Measurements from ENCODE around the gene RASGRP3.
A peak's percentile ranks its signal among the peaks of the same experiment; 100 is the strongest.
"Not testable (repeated sequence)": the region's sequence is repeated elsewhere in the genome, so short reads cannot be mapped to it uniquely, and the experiment has no call there.

RASGRP3 gene

DNA sequence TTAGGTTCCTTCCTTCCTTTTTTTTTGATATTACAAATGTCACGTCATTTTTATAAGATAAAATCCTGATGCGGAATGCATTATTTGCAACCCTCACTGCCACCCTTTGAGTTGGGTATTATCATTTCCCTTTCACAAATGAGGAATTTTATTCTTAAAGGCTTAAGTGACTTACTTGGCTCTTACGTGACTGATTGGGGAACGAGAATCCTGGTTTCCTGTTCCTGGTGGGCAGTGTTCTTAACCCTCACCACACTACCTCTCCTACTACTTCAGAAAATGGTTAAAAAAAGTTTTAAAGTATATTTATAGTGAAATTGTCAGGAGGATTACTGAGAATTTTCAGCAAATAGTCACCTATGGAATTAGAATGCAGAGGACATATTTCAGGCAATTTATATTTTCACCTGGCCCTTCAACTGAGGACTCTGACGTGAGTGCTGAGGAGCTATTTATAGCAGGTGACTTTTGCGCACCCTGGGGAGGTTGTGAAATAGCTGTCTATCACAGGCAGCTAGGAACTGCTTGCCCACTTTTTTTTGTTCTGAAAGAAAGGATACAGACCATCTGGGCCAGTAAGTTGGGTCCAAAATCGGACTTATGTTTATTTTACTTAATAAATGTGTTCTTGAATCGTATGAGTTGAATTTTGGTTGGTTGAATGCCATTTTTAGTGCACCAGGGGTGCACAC lies 18.7 kb upstream of the RASGRP3 start:
- no peak for DNase-seq (ENCODE audit: low spot score)

DNA sequence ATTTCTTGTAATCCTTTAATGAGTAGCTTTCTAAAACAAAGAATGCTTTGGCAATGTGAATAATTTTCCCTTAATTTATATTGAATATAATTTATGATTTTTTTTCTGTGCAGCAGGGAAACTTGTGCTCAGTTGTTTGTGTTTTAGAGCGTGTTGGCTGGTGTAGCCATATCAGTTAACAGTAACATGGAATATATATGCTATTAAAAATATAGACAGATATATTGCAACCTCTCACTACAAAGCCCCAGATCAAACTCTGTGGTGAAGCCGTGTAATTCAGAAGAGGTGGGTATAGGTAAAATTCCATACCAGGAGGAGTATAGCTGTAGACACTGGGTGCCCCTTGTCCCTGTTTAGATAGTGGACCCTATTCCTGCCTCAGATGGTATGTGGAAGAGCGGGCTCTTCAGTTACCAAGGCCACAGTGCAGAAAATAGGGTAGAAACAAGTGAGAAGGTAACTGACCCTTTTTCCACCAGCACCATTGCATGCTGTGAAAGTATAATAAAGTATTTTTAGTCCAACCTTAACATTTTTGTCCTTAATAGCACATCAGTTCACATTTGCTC lies 18.1 kb upstream of the RASGRP3 start:
- no peak for DNase-seq (ENCODE audit: low spot score)

DNA sequence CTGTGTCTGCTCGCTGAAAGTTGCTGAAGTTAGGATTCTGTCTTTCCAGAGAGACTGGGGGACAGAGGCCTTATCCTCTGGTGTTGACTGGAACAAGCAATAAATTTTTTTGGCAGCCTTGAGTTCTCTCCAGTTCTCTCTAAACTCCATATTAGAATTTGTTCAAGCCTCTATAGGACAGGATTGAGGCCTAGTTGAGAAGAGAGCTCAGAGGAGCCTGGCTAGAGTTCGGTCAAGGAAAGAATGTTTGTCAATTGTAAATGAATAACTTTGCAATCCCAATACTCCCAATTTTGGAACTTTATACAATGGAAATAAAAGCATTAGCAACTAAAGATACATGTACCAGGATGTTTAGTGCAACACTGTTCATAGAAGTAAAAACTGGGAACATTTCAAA lies 16.7 kb upstream of the RASGRP3 start:
- DNase-seq (ENCODE audit: low spot score): no peak

GRCh38 chr2:33462512-33462911 lies 13.9 kb upstream of the RASGRP3 start:
- DNase-seq (ENCODE audit: low spot score): not testable (repeated sequence)

DNA sequence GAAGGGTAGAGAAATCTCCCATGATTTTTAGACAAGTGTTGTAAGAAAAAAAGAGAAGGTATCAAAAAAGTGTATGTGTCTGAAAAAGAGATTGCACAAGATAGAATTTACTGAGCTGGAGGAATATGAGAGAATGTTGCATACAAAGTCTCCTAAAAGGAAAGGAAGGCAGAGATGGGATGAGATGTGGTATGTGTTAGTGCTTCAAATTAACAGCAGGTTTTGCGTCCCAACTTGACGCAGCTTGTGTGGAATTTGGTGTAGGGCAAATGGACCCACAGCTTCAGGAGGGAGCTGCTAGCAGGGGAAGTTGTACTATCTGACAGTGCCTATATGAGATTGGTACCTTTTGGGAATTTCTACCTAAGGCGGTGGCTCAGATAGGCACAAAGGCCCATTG lies 9.0 kb upstream of the RASGRP3 start:
- DNase-seq (ENCODE audit: low spot score): no peak

DNA sequence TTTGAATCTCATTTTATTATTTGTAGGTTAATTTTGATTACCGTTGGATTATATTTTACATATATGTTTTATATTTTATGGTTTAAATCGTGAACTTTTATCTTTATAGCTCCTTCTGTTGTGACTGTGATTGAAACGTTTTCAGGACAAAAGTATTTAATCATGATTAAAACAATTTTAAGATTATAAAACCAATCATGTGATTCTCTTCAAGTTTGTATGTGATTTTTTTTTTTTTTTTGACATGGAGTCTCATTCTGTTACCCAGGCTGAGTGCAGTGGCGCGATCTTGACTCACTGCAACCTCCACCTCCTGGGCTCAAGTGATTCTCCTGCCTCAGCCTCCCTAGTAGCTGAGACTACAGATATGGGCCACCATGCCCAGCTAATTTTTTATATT lies 7.2 kb upstream of the RASGRP3 start:
- no peak for DNase-seq (ENCODE audit: low spot score)

DNA sequence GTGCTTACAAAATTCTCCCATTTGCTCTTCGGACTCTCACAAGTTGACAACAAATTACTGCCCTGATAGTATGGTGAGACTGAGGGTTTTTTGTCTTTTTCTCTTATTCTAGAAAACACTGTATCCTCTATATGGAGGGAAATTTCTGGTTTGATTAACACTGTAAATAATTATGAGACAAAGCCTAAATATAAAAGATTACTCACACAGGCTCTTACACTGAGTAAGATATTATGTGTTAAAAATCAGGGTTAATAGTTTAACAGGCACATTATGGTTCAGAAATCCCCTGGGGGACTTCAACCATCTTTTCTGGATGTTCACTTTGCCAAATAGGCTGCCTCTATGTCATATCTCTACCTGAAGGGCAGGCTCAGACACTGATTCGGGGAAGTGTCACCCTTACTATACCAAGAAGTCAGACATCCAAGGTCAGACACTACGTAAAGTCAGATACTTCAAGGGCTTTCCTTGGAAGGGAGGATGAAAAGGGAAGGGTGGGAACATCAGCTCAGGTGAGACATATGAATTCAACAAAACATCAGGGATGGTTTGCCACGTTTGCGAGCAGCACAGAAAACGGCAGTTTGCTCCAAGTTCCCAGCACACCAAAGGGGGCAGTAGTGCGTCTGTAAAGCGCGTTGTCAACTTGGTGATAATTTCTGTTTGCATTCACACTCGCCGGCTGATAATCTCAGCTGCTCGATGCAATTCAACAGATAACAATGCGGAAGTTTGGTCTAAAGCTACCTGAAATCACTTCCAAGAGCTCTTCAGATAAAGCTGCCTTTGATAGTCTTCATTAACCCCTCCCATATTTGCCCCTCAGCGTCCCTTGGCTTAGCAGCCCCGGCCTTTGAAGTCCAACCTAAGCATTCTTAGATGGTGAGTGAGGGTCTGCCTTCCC lies 972 bp upstream of the RASGRP3 start:
- peak; percentile 82 for DNase-seq (ENCODE audit: low spot score)

- DNase-seq (ENCODE audit: low spot score): no peak
These were observed 343 bp downstream of the RASGRP3 start for GRCh38 chr2:33476793-33477190.

- no peak for DNase-seq (ENCODE audit: low spot score)
These were observed 1.3 kb downstream of the RASGRP3 start for GRCh38 chr2:33477473-33478468.

GRCh38 chr2:33478968-33479731 lies 2.7 kb downstream of the RASGRP3 start:
- DNase-seq (ENCODE audit: low spot score): no peak

DNA sequence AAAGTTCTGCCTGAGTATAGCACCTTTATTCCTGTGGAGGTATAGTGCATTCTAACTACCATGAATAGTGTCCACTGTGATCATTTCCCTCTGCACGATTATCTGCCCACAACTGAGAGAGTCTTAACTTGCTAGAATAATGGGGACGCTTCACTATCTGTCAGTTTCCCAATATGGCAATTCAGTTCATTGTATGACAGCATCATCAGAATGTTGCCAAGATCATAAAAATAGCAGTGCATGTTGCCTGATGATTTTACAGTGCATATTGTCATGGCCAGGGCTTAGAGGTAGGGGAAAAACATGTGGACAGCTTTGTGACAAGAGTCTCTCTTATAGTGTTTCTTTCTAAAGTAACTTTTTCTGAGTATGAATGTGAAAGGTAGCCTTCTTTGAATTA lies 6.1 kb downstream of the RASGRP3 start:
- DNase-seq (ENCODE audit: low spot score): peak; percentile 11

- peak; percentile 59 for DNase-seq (ENCODE audit: low spot score)
These were observed 7.7 kb downstream of the RASGRP3 start for GRCh38 chr2:33484042-33484621.

- DNase-seq (ENCODE audit: low spot score): no peak
These were observed 8.6 kb downstream of the RASGRP3 start for GRCh38 chr2:33485051-33485450.

DNA sequence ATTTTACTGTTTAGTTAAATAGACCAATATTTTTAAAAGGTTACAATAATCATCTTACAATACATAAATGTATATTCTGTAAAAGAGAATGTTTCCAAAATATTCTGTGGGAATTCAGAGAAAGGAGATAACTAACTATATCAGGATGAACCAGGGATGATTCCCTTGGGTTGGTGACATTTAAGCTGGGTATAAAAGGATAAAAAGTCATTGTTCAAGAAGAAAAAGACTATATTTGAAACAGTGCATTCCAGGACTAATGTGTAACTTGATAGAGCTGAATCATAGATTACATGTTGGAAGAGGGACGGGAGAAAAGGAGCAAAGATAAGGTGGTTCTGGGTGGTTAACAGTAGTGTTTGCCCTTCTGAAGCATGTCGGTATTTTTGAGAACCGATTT lies 10.1 kb downstream of the RASGRP3 start:
- DNase-seq (ENCODE audit: low spot score): no peak

- peak; percentile 28 for DNase-seq (ENCODE audit: low spot score)
These were observed 11.8 kb downstream of the RASGRP3 start for GRCh38 chr2:33488178-33488690.

DNA sequence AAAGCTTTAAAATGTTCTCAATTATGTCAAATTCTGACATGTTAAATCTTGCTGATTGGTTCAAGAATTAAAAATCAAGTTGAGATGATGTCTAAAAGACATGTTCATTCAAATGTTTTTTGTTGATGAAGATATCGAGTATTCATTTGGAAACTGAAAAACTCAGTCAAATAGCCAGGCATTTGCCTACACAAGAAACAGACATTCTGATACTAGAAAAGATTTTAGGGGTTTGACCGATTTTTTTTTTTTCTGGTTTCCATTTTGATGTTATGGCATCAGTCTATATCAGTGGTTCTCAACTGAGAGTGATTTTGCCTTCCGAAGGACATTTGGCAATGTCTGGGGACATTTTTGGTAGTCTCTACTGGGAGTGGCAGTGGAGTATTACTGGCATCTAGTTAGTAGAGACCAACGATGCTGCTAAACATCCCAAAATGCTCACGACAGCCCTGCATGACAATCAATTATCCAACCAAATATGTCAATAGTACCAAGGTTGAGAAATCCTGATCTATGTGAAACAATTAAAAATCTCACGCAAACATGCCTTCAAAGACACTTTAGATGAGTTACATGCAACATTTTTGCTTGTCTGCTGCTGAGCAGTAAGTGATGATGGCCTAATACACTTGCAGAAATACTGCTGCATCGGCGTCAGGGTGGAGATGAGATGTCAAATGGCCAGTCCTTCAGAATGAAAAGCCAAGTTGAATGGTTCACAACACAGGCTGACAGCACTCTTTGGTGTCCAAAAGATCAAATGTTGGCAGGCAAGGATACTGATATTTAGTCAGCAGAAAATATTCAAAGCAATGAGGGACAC lies 12.5 kb downstream of the RASGRP3 start:
- DNase-seq (ENCODE audit: low spot score): no peak

DNA sequence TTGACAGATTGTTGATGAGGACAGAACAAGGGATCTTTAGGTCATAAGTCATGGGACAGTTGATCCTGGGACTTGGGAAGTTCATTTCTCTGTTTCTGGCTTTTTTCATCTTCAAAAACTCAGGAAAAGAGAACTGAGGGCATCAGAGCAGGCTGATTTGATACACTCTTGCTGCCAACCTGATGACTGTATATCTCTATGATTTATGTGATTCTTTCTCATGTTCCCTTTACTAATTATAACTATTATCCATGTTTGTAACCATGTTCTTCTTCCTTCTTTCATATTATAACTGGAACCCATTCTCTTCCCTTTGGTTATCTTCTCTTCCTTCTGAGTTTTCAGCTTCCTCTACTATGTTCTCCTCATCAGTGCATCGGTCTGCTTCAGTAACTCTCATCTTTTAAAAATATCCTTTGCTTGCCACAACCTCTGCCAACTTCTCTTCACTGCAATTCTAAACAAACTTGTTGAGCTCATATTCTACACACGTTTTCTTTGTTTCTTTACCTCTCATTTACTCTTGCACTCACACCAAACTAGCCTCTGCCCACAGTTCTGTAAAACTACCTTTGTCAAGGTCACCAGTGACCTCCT lies 13.5 kb downstream of the RASGRP3 start:
- DNase-seq (ENCODE audit: low spot score): no peak

GRCh38 chr2:33491441-33492084 lies 15.1 kb downstream of the RASGRP3 start:
- DNase-seq (ENCODE audit: low spot score): no peak

All from GM03348 (cell line).